Umbilical cord (tissue), 2 donors: ENCODE results near the gene PPP1R14B. TPM values are rescaled to one million over a fixed set of nuclear protein-coding genes. Genes with fewer than 3 reads are reported as not detected.

ENCODE experiments used
- DNase-seq: peaks from one replicate; pipeline ENCODE4 v3.0.0-alpha.2; 2015; ENCODE audit warnings: low spot score
- total RNA-seq: library from RNA; depleted of rRNA; stranded (reverse); fragments of >200 nt; gene quantifications from one replicate; pipeline ENCODE4 v1.2.3, GENCODE V29; 2014; ENCODE audit warnings: low replicate concordance; ENCODE audit not compliant: insufficient read depth

The PPP1R14B gene
- total RNA-seq, 1 donor from 2014 or later = 60.4 TPM

DNA sequence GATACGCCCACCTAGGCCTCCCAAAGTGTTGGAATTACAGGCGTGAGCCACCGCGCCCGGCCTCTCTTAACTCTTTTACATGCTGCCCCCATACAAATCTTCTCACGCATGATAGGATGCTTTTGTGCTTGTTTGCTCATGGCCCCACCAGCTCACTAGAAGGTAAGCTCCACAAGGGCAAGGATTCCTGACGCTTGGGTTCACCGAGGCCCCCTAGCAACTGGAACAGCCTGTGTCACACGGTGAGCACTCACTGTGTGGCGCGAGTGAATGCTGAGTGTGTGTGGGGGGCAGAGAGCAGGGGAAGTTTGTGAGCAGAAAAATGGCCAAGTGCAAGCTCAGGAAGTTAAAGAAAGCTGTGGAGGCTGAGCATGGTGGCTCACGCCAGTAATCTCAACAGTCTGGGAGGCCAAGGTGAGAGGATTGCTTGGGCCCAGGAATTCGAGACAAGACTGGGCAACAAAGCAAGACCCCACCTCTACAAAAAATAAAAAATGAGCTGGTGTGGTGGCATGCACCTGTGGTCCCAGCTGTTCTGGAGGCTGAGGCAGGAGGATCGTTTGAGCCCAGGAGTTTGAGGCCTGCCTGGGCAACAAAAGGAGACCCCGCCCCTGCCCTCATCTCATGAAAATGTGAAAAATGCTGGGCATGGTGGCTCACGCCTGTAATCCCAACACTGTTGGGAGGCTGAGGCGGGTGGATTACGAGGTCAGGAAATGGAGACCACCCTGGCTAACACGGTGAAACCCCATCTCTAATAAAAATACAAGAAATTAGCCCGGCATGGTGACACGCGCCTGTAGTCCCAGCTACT, 35.4 kb upstream of the PPP1R14B start:
- DNase-seq = no peak

DNA sequence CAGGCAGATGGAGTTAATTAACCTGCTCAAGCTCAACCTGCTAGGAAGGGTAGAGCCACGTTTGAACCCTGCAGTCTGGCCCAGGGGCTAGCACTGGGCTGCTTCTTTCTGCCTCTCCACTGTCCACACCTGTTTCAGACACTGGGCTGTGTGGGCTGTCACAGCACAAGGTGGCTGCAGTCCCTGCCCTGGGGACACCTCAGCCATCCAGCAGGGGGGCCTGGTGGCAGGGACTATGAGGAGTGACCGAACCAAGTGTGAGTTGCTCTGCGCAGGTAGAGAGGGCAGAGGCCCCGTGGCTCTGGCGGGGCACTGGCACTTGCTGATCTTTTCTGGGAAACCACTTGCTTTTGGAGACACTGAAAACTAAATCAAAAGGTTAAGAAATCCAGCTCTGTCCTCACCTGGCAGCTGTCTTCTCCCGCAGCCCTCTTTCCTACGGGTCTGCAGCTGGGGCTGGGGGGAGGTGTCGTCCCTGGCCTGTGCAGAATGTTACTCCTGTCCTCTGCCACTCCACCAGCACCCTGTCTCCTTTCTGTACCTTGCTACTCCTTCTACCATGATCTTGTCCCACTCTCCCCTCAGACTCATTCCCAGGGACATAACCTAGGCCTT, 31.9 kb upstream of the PPP1R14B start:
- DNase-seq = no peak

DNA sequence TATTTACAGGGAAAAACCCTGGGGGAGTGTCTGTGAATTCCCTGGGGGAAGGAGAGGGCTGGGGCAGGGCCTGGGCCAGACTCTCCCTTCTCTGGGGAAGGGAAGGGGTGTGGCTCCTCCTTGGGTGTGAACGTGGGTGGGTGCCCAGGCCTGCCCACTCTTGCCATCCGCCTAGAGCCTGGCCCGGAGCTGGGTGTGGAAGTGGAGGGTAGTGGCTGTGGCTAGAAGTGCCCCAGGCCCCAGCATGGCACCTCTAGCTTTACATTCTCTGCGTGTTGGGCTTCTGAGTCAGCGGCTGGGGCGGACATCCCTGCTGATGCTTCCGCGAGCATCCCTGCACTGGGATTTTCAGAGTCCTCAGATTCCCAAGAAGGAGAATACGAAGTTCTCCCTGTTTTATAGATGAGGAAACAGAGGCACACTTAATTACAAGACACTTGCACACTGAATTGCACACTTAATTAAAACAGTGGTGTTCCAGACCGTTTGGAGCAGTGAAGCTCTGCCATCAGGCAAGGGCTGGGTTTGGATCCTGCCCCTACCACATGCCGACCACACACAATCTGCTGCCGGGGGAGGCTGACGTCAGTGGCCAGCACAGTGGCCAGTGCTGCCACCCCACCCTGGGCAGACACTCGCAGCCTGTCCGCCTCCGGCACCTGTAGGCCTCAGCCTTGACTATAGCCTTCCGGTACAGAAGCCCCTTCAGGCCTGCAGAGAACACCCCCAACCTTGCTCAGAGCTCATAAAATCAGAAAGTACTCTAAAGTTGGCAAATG, 30.1 kb upstream of the PPP1R14B start:
- DNase-seq = no peak

DNA sequence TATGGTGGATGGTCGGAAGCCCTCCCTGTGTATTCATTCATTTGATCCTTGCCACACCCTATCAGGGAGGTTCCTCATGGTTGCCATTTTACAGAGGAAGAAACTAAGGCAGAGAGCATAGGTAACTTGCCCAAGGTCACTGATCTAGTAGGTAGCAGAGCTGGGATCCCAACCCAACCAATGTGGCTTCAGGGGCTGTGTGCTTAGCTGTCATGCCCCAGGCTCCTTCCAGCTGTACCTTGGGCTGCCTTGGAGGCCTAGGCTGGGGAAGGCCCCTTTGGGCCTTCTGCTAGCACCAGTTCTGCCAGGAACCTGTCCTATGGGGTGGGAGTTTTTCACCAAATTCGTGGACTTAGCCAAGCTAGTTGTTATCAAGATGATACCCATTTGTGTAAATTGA, 29.1 kb upstream of the PPP1R14B start:
- no peak for DNase-seq

DNA sequence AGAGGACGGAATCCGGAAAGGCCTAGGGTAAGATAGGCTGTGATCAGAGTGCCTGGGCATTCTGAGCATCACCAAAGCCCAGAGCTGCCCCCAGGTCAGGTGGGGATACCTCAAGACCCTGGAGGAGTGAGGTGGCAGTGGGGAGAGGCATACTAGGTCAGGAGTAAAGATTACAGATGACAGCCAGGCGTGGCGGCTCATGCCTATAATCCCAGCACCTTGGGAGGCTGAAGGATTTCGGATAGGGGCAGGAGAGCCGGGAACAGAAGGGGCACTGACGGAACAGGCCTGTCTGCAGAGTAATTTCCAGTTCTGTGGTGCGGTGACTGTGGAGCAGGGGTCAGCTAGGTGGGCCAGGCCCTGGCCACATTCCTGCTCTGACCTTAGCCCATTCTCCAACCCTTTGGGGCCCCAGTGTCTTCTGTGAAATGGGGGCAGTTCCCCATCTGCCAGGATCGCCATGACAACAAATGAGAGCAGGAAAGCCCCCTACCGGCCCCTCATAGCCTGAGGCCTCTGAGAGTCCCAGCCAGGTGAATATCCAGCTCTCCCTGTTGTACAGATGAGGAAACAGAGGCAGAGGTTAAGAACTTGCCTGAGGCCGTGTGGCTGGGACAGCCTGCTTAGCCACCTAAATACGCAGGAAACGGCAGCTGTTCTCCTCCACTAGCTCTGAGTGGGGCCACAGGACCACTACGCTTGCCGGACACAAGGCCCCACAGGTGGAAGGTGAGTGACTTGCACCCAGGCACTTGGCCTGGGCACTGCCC, 28.5 kb upstream of the PPP1R14B start:
- DNase-seq = no peak

DNA sequence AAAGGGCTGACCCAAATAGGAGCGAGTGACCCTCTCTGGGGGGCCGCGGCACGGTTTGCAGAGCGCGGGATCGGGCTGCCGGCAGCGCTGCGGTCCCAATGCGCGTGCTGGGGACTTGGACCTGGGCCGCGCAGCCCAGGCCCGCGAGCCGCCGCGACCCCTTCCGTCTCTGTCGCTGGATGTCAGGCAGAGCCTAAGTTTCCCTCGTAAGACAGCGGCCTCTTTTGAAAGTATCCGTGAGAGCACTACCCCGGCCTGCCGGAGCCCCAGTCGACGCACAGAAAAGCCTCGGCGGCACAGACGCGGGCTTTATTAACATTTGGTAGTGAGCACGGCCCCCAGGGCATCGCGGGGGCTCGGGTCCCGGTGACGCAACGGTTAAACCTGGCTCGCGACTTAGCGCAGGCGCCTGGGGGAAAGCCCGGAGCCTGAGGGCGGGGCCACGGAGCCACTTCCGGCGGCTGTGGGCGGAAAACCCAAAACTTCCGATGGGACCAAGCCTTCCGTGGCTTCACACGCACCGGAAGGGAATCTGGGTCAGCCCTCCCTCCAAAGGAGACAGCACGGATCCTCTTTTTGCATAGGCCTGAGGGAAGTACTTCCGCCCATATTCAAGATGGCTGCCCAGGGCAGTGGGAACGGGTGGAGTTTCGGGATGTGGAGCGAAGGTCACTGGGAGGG, 22.9 kb upstream of the PPP1R14B start:
- DNase-seq = peak; percentile 100

DNA sequence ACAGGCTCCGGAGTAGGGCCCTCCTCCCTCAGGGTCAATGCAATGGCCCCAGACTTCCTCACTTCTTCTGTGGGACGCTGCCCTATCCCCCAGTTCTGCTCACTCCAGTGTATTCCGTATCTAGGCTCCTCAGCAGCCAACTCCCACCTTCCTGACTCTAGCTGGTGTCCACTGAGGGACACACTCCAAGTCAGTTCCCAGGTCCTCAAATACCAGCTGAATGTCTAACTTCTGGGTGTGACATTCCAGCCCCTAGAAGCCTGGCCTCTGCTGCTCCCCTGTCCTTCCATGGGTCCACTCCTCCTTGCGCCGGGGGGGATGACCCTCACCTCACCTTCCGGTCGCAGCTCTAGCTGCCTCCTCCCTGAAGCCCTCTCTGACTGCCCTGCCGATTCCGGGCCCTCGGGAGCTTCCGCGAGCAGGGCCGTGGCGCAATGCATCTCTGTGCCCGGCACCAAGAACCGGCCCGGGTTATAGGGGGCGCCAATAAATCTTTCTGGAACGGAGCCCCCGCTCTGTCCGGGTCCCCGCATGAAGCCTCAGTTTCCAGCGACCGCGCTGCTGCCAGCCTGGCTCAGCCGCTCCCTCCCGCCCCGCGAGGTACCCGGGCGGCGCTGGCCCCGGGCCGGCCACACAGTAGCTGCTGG, 22.3 kb upstream of the PPP1R14B start:
- no peak for DNase-seq

DNA sequence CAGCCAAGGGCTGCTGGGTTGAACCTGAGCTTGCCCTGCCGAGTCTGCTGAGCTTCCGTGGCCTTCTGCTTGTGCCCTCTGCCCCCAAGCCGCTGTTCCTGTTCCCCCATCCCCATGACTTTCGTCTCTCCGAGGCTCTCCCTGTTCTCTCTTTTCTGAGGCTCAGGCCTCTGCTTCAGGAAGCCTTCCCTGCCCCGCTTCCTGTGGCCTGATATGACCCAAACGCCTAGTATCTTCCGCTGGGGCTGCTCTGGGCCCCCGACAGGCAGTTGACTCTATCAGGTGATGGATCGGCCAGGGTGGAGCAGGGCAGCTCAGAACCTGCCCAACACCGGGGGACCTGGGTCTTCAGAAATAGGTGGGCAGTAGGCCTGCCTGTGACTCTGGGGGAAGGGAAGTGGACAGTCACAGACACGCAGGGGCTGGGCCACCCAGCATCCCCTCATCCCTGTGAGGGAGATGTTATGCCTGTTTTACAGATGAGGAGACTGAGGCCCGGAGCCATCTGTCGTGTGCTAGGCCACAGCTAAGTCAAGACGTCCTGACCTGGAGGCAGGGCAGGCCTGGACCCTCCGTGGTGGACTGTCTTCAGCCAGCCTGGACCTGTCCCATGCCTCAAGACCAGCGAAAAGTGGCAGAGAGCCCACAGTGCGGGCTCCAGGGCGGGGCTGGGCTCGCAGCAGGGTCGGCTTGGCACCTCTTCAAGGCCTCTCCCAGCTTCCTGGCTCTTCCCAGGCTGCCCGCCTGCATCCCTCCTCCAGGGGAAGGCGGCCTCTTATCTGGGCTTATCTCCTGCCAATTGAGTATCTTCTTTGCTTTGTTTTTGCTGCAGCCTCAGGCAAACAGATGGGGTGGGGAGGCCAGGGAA, 21.5 kb upstream of the PPP1R14B start:
- DNase-seq = peak; percentile 90

DNA sequence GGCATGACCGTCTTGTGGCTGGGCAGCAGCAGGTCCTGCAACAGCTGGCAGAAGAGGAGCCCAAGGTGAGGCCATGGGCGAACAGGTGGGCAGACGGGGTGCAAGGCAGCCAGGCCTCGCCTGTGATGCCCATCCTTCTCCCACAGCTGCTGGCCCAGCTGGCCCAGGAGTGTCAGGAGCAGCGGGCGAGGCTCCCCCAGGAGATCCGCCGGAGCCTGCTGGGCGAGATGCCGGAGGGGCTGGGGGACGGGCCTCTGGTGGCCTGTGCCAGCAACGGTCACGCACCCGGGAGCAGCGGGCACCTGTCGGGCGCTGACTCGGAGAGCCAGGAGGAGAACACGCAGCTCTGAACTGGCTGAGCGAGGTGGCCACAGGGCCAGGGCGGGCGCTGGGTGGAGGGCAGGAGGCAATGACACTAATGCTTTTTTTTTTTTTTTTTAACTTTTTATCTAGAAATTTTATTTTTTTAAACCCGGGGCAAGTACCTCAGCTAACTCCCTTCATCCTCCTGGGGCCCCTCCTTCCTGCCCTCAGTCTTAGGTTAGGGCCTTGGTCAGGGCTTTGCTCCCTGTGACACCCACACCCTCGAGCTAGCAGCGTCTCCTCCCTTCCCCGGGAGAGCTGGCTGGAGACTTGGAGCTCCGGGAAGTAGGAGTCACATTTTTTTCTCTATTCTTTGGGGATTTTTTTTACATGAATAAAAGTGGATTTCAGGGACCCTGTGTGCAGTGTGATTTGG, 20.6 kb upstream of the PPP1R14B start:
- DNase-seq = no peak

DNA sequence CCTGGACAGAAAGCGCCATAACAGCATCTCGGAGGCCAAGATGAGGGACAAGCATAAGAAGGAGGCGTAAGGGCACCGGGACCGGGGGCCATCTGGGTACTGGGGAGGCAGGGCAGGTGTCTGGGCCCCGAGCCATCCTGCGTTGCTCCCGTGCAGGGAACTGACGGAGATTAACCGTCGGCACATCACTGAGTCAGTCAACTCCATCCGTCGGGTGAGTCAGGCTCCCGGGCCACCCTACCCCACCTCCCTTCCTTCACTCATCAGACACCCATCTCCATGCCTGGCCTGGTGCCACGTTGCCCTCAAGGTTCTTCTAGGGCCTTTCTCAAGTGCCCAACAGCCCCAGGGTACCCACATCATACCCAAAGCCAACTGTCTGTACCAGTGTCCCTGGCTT, 19.6 kb upstream of the PPP1R14B start:
- no peak for DNase-seq

DNA sequence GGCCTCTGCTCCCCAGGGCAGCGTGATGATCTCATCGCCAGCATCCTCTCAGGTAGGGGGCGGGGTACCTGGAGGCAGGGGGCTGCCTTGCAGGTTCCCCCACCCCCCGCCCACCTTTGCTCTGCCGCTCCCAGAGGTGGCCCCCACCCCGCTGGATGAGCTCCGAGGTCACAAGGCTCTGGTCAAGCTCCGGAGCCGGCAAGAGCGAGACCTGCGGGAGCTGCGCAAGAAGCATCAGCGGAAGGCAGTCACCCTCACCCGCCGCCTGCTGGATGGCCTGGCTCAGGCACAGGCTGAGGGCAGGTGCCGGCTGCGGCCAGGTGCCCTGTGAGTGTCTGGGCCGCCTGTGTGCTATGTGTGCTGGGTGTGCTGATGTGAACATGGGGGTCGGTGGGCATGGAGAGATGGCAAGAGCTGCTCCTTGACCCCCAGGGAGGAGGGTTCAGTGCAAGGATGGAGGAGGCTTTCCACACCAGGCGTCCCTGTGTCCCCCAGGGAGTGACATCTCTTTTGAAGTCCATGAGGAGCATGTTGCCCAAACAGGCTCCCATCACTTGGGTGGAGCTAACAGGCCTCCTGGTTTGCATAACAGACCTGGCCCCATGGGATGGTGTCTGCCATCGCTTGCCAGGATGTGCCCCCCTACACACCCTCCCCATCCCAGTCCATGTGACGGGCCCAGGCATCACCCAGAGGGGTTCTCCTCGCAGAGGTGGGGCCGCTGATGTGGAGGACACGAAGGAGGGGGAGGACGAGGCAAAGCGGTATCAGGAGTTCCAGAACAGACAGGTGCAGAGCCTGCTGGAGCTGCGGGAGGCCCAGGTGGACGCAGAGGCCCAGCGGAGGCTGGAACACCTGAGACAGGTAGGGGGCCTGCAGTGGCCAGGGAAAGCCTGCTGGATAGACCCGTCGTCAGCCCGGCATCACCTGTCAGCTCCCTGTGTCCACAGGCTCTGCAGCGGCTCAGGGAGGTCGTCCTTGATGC, 18.7 kb upstream of the PPP1R14B start:
- DNase-seq = no peak

DNA sequence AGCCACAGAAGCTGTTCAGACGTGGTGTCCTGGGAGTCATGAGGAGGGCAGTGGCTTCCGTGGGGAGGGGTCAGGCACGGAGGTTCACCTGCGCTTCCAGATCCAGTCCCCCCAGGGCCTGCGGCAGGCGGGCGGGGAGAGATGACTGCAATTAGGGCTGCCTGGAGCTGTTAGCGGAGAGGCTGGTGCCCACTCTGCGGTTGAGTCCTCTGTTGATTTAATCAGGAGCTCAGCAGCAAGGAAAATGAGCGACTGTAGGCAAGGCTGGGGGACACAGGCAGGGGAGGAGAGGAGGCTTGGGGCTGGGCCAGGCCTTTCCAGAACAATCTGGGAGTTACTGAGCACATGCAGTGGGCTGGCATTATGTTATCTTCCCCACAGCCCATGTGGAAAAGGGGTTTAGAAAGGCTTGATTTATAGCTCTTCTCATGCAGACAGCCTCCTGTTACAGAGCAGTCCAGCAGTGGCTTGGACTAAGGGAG, 17.7 kb upstream of the PPP1R14B start:
- peak; percentile 81 for DNase-seq

DNA sequence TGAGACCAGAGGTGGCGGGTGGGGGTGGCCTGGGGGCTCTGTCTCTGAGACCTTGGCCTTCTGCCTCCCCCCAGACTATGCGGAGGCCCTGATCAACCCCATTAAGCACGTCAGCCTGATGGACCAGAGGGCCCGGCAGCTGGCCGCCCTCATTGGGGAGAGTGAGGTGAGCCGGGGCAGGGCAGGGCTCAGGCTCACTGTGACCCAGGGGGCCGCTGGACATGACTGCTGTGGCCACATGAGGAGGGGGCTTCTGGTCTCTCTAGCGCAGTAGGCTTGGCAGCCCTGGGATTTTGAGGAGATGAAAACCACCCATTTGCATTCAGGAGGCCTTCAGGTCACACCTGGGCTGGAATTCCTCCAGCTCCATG, 17.2 kb upstream of the PPP1R14B start:
- no peak for DNase-seq

DNA sequence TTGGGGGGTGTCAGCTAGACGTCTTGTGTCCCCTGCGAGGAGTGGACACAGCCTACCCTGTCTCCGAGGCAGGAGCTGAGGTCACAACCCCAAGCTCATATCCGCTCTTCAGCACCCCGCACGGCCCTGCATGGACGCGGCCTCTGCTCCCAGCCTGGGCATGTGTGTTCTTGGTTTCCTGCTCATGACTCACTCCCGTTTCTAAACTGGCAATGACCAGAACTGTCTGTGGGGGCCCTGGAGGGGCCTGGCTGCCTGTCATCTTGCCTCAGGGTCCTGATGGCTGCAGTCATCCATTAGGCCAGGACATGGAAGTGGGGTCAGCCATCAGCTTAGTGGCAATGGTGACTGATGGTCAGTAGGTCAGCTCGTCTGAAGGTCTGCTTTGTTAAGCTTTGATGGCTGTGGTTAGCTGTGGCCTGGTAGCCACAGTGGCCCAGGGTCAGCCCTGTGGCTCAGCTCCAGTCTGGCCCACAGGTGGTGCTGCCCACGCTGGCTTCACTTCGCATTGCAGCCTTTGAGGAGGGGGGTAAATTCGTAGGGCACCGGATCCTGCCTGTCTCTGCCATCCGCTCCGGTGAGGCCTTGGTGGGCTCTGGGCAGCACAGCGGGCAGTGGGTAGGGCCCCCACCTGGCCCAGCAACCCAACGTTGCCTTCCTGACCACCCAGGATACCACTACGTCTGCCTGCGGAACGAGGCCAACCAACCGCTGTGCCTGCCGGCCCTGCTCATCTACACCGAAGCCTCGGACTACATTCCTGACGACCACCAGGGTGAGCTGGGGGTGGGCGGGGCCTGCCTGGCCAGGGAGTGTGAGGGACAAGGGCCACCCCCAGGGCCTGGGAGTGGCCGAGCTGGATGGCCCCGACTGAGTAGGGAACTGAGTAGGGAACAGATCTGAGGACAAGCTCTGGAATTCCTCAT, 16.5 kb upstream of the PPP1R14B start:
- DNase-seq = no peak

DNA sequence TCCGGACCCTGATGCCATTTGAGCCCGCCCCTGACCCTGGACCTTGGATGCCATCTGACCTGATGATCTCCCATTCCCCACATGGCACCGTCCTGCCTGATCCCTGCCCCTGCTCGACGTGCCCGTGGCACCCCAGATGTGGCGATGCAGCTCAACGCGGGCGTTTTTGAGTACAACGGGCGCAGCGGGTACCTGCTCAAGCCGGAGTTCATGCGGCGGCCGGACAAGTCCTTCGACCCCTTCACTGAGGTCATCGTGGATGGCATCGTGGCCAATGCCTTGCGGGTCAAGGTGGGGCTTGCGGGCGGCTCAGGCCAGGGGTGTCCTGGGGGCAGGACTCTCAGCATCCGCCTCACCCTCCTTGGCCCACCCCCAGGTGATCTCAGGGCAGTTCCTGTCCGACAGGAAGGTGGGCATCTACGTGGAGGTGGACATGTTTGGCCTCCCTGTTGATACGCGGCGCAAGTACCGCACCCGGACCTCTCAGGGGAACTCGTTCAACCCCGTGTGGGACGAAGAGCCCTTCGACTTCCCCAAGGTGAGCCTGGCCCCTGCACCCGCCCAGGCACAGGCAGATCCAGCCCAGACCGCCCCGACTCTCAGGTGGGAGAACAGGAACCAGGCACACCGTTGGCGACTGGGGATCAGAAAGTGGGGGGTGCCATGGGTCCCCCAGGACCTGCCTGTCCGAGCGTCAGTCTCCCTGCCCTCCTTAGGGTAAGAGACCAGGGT, 15.7 kb upstream of the PPP1R14B start:
- DNase-seq = no peak

DNA sequence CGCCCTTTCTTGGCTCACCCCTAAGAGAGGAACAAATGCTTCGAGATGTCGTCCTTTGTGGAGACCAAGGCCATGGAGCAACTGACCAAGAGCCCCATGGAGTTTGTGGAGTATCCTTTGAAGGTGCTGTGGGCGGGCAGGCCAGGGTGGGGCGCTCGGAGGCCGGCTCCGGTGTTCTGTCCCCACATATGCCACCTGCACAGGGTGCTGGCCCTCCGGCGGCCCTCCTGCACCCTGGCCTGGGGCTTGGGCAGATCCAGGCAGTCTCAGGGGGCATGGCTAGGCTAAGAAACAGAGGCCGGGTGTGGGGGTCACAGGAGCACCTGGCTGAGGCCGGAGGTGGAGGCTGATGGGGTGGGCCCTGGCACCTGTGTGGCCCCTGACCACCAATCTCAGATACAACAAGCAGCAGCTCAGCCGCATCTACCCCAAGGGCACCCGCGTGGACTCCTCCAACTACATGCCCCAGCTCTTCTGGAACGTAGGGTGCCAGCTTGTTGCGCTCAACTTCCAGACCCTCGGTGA, 14.9 kb upstream of the PPP1R14B start:
- no peak for DNase-seq
